Activated B cell treated with CpG ODN at 0.5 μM for 24 hours (primary cell): Measurements from ENCODE around the gene TNFSF12. TPM values are rescaled to one million over a fixed set of nuclear protein-coding genes. Genes with fewer than 3 reads are reported as not detected.

Experiments used
- ATAC-seq: fragments of 200-7000 bp; cut with Tn5 transposase; one replicate; pipeline ENCODE4 v1.10.0; 2021; ENCODE audit warnings: low read depth, mild to moderate bottlenecking, moderate library complexity
- CTCF ChIA-PET: fragments of 350-600 bp; sonication (Branson Sonifier 250); formaldehyde crosslinking; loops from one replicate; lab custom pipeline; 2021; ENCODE audit warnings: antibody characterized with exemption; lab: Charles Lee
- POLR2A ChIA-PET: fragments of 350-600 bp; sonication (Branson Sonifier 250); formaldehyde crosslinking; loops from one replicate; lab custom pipeline; 2021; ENCODE audit warnings: antibody characterized with exemption; lab: Charles Lee
- DNase-seq: peaks from one replicate; pipeline ENCODE4 v3.0.0; 2022
- H3K27ac Mint-ChIP-seq: one replicate; pipeline ENCODE4 v1.8.0; 2020; ENCODE audit warnings: mixed read lengths
- H3K27me3 Mint-ChIP-seq: one replicate; pipeline ENCODE4 v1.8.0; 2021; ENCODE audit warnings: mixed read lengths
- H3K36me3 Mint-ChIP-seq: one replicate; pipeline ENCODE4 v1.8.0; 2021; ENCODE audit warnings: low read depth, mixed read lengths
- H3K4me1 Mint-ChIP-seq: one replicate; pipeline ENCODE4 v1.8.0; 2021; ENCODE audit warnings: mixed read lengths
- H3K4me3 Mint-ChIP-seq: one replicate; pipeline ENCODE4 v1.8.0; 2020; ENCODE audit warnings: mild to moderate bottlenecking, mixed read lengths
- H3K9me3 Mint-ChIP-seq: one replicate; pipeline ENCODE4 v1.8.0; 2020; ENCODE audit warnings: mixed read lengths
- CTCF ChIP-seq: fragments of 200-600 bp; IDR thresholded peaks from one replicate; pipeline ENCODE4 v1.8.0; 2022; ENCODE audit warnings: antibody characterized with exemption, mild to moderate bottlenecking
- intact Hi-C: fragments of 100-400 bp; cut with micrococcal nuclease; formaldehyde crosslinking; loops from one replicate; pipeline ENCODE4 v1.15.1; 2024
- total RNA-seq: library from RNA; stranded (reverse); gene quantifications from 2 replicates; pipeline ENCODE4 v1.2.3, GENCODE V29; 2022

The TNFSF12 gene
- total RNA-seq, 1 donor from 2014 or later, result 30.7 TPM

DNA sequence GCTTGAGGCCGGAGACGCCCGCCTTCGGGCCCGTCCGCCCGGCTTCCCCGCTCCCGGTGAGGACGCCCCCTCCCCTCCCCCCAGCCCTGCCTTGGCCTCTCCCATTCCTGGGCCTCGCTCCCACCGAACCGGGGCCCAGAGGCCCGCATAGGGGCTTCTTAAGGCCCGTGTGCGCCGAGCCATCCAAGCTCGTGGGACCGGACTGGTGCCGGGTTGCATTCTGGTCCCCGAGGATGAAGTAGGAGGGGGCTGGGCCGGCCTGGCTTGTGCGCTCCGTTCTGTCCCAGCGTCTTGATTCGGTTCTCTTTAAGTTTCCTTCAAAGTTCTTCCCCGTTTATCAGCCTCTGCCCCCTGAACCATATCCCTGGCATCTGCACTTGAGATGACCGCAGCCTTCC lies 13.3 kb downstream of the TNFSF12 start:
- ChIA-PET POLR2A (interaction anchor here (1.7 to 7.9 kb wide), 11 partner anchors 10 to 226 kb away, joined by 3 to 98 read pairs (median 26); partner anchors contain the start of genes ACAP1, CD68, MPDU1 and POLR2A), CTCF (interaction anchor here (1.5 to 6.1 kb wide), 7 partner anchors 9 to 206 kb away, joined by 4 to 364 read pairs (median 23); partner anchors contain the start of genes SOX15, TMEM102 and TMEM95)
- no peak for TF ChIP-seq CTCF
- DNase-seq (no peak), ATAC-seq (no peak)
- no peaks in the 10 kb centered on the region for H3K27me3 Mint-ChIP-seq
- peak overlapping the region; percentile 92 for H3K4me3 Mint-ChIP-seq
- intact Hi-C loops, result no loop called here
- no peaks in the 10 kb centered on the region for H3K9me3 Mint-ChIP-seq
- H3K27ac Mint-ChIP-seq, result peak overlapping the region; percentile 85
- peaks cover 53% of the 10 kb centered on the region for H3K4me1 Mint-ChIP-seq
- H3K36me3 Mint-ChIP-seq, result peaks cover 51% of the 10 kb centered on the region

- no peaks in the 10 kb centered on the region for H3K27me3 Mint-ChIP-seq
- DNase-seq (no peak), ATAC-seq (no peak)
- no peaks in the 10 kb centered on the region for H3K9me3 Mint-ChIP-seq
- H3K4me3 Mint-ChIP-seq, result peak overlapping the region; percentile 89
- peaks cover 47% of the 10 kb centered on the region for H3K4me1 Mint-ChIP-seq
- POLR2A ChIA-PET, result interaction anchor here (0.6 to 7.9 kb wide), 6 partner anchors 9 to 159 kb away, joined by 3 to 74 read pairs (median 8); partner anchors contain the start of genes TNFSF12 and TP53
- H3K36me3 Mint-ChIP-seq, result peaks cover 55% of the 10 kb centered on the region
- TF ChIP-seq CTCF, result no peak
- H3K27ac Mint-ChIP-seq, result no peak overlapping the region
- intact Hi-C loops, result no loop called here
- CTCF ChIA-PET, result interaction anchor here (0.8 kb wide), 1 partner anchor 13 kb away, joined by 3 read pairs; no protein-coding TSS in a partner anchor
These were observed 14.4 kb downstream of the TNFSF12 start for GRCh38 chr17:7563115-7563869.

- peaks cover 80% of the 10 kb centered on the region for H3K36me3 Mint-ChIP-seq
- H3K4me3 Mint-ChIP-seq, result no peak overlapping the region
- H3K9me3 Mint-ChIP-seq, result no peaks in the 10 kb centered on the region
- TF ChIP-seq CTCF, result no peak
- H3K4me1 Mint-ChIP-seq, result peaks cover 22% of the 10 kb centered on the region
- no peaks in the 10 kb centered on the region for H3K27me3 Mint-ChIP-seq
- no peak overlapping the region for H3K27ac Mint-ChIP-seq
- DNase-seq (no peak), ATAC-seq (no peak)
- POLR2A ChIA-PET, result interaction anchor here (0.6 to 7.9 kb wide), 4 partner anchors 9 to 249 kb away, joined by 4 to 131 read pairs (median 44); partner anchors contain the start of genes CD68, MPDU1, SENP3 and TNFSF13
- CTCF ChIA-PET, result interaction anchor here (1.6 to 3.9 kb wide), 2 partner anchors 9 to 55 kb away, joined by 4 to 18 read pairs; partner anchors contain the start of gene SENP3
- intact Hi-C loops, result no loop called here
These were observed 20.7 kb downstream of the TNFSF12 start for GRCh38 chr17:7569571-7569970.

GRCh38 chr17:7570351-7570750 lies 21.5 kb downstream of the TNFSF12 start:
- Mint-ChIP-seq H3K36me3 (peaks cover 80% of the 10 kb centered on the region), H3K27ac (no peak overlapping the region), H3K4me1 (peaks cover 28% of the 10 kb centered on the region), H3K27me3 (no peaks in the 10 kb centered on the region), H3K4me3 (no peak overlapping the region), H3K9me3 (no peaks in the 10 kb centered on the region)
- DNase-seq (no peak), ATAC-seq (no peak)
- CTCF ChIA-PET, result interaction anchor here (1.6 to 3.9 kb wide), 3 partner anchors 9 to 56 kb away, joined by 4 to 18 read pairs (median 8); partner anchors contain the start of genes SENP3 and SOX15
- no peak for TF ChIP-seq CTCF
- intact Hi-C loops, result no loop called here
- POLR2A ChIA-PET, result interaction anchor here (0.5 to 7.9 kb wide), 6 partner anchors 9 to 117 kb away, joined by 4 to 131 read pairs (median 36); partner anchors contain the start of genes CD68, MPDU1, POLR2A and SENP3

DNA sequence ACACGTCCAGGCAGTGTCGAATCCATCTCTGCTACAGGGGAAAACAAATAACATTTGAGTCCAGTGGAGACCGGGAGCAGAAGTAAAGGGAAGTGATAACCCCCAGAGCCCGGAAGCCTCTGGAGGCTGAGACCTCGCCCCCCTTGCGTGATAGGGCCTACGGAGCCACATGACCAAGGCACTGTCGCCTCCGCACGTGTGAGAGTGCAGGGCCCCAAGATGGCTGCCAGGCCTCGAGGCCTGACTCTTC lies 23.4 kb downstream of the TNFSF12 start:
- H3K36me3 Mint-ChIP-seq, result peaks cover 84% of the 10 kb centered on the region
- peak overlapping the region; percentile 98 for H3K4me3 Mint-ChIP-seq
- H3K4me1 Mint-ChIP-seq, result peaks cover 43% of the 10 kb centered on the region
- H3K9me3 Mint-ChIP-seq, result no peaks in the 10 kb centered on the region
- no peak for TF ChIP-seq CTCF
- DNase-seq, result no peak
- intact Hi-C loops, result loop anchor here (1.0 to 2.0 kb wide), 10 partner anchors 11 to 333 kb away; partner anchors contain the start of genes EIF5A, ELP5, PHF23 and POLR2A
- ChIA-PET POLR2A (interaction anchor here (0.6 to 7.9 kb wide), 13 partner anchors 12 to 242 kb away, joined by 3 to 131 read pairs (median 6); partner anchors contain the start of genes FXR2, MPDU1, POLR2A and SENP3), CTCF (interaction anchor here (1.9 to 3.9 kb wide), 2 partner anchors 11 to 17 kb away, joined by 8 to 18 read pairs; partner anchors contain the start of genes SENP3 and SOX15)
- H3K27me3 Mint-ChIP-seq, result no peaks in the 10 kb centered on the region
- H3K27ac Mint-ChIP-seq, result peak overlapping the region; percentile 99
- peak; percentile 82 for ATAC-seq
